Naive thymus-derived CD4-positive, alpha-beta T cell (primary cell): ENCODE results near the gene TRAP1. TPM values are rescaled to one million over a fixed set of nuclear protein-coding genes. Genes with fewer than 3 reads are reported as not detected.
A peak's percentile ranks its signal among the peaks of the same experiment; 100 is the strongest.

Experiments used
- ATAC-seq: fragments of 150-1000 bp; cut with Tn5 transposase; 2 replicates; pipeline ENCODE4 v1.10.0; 2021; ENCODE audit warnings: mild to moderate bottlenecking, moderate library complexity
- CTCF ChIA-PET: fragments of 350-600 bp; sonication (Branson Sonifier 250); formaldehyde crosslinking; loops from one replicate; lab custom pipeline; 2021; ENCODE audit warnings: antibody characterized with exemption; lab: Charles Lee
- POLR2A ChIA-PET: fragments of 350-600 bp; sonication (Branson Sonifier 250); formaldehyde crosslinking; loops from one replicate; lab custom pipeline; 2021; ENCODE audit warnings: antibody characterized with exemption, inconsistent platforms; lab: Charles Lee
- DNase-seq, 9 donors: peaks; one replicate each; pipeline versions ENCODE4 v3.0.0 to v3.0.0-alpha.2; 2020 to 2022; ENCODE audit warnings: mixed read lengths in 1 of 9
- H3K27ac ChIP-seq: one replicate; pipeline ENCODE4 v1.7.0; 2013; ENCODE audit warnings: mild to moderate bottlenecking, low read depth, low read length, moderate library complexity
- H3K27me3 ChIP-seq, 2 donors: one replicate each; pipeline ENCODE4 v1.7.0; 2013; ENCODE audit warnings: low read length in 2 of 2, mild to moderate bottlenecking in 2 of 2, moderate library complexity in 2 of 2; ENCODE audit not compliant: control insufficient read depth in 2 of 2, insufficient read depth in 2 of 2
- H3K36me3 ChIP-seq, 3 experiments: 1 replicate in 2 of 3; 2 replicates in 1 of 3; pipeline ENCODE4 v1.7.0; 2013; ENCODE audit warnings: low read length in 3 of 3, mild to moderate bottlenecking in 3 of 3, moderate library complexity in 1 of 3; ENCODE audit not compliant: insufficient read depth in 3 of 3, control insufficient read depth in 2 of 3
- H3K4me1 ChIP-seq, 2 donors: one replicate each; pipeline ENCODE4 v1.7.0; 2013; ENCODE audit warnings: low read length in 2 of 2, mild to moderate bottlenecking in 2 of 2, moderate library complexity in 1 of 2; ENCODE audit not compliant: control insufficient read depth in 2 of 2, insufficient read depth in 2 of 2
- H3K4me3 ChIP-seq: 2 replicates; pipeline ENCODE4 v1.7.0; 2013; ENCODE audit warnings: mild to moderate bottlenecking, low read length
- H3K9me3 ChIP-seq, 3 experiments: 1 replicate in 2 of 3; 2 replicates in 1 of 3; pipeline ENCODE4 v1.7.0; 2013; ENCODE audit warnings: low read length in 3 of 3; ENCODE audit not compliant: control insufficient read depth in 2 of 3
- H3K27ac Mint-ChIP-seq, 9 donors: one replicate each; pipeline ENCODE4 v1.8.0; 2020 to 2022; ENCODE audit warnings: mixed read lengths in 9 of 9, mild to moderate bottlenecking in 8 of 9, moderate library complexity in 5 of 9, inconsistent platforms in 2 of 9
- H3K27me3 Mint-ChIP-seq, 5 donors: one replicate each; pipeline ENCODE4 v1.8.0; 2021 to 2022; ENCODE audit warnings: mixed read lengths in 5 of 5, mild to moderate bottlenecking in 1 of 5
- H3K36me3 Mint-ChIP-seq, 5 donors: one replicate each; pipeline ENCODE4 v1.8.0; 2020 to 2022; ENCODE audit warnings: mixed read lengths in 5 of 5, mild to moderate bottlenecking in 3 of 5, inconsistent platforms in 1 of 5
- H3K4me1 Mint-ChIP-seq, 7 donors: one replicate each; pipeline ENCODE4 v1.8.0; 2020 to 2022; ENCODE audit warnings: mixed read lengths in 7 of 7, mild to moderate bottlenecking in 3 of 7, inconsistent platforms in 1 of 7
- H3K4me3 Mint-ChIP-seq, 10 donors: one replicate each; pipeline ENCODE4 v1.8.0; 2020 to 2022; ENCODE audit warnings: mild to moderate bottlenecking in 10 of 10, mixed read lengths in 10 of 10, moderate library complexity in 6 of 10, inconsistent platforms in 2 of 10
- H3K9me3 Mint-ChIP-seq, 11 donors: one replicate each; pipeline ENCODE4 v1.8.0; 2020 to 2022; ENCODE audit warnings: mixed read lengths in 11 of 11, mild to moderate bottlenecking in 4 of 11, inconsistent platforms in 1 of 11, moderate library complexity in 1 of 11
- intact Hi-C, 2 donors: fragments of 100-400 bp; cut with micrococcal nuclease; formaldehyde crosslinking; loops; one replicate each; pipeline ENCODE4 v1.15.1; 2023
- polyA plus RNA-seq, 2 donors: library from polyadenylated mRNA; unstranded; fragments of 300-500 nt; fragmentation: Illumina TruSeq; gene quantifications; one replicate each; pipeline ENCODE4 v1.2.3, GENCODE V29; 2021
- total RNA-seq, 6 experiments: library from RNA in 5 of 6; stranded (reverse) in 5 of 6; gene quantifications; 1 replicate in 5 of 6; 2 replicates in 1 of 6; pipeline ENCODE4 v1.2.3 and lab custom pipeline; 2021 to 2026

TRAP1 gene
- total and polyA plus RNA-seq, 7 experiments from 2014 or later = 59.6 to 138 (median 123) TPM

DNA sequence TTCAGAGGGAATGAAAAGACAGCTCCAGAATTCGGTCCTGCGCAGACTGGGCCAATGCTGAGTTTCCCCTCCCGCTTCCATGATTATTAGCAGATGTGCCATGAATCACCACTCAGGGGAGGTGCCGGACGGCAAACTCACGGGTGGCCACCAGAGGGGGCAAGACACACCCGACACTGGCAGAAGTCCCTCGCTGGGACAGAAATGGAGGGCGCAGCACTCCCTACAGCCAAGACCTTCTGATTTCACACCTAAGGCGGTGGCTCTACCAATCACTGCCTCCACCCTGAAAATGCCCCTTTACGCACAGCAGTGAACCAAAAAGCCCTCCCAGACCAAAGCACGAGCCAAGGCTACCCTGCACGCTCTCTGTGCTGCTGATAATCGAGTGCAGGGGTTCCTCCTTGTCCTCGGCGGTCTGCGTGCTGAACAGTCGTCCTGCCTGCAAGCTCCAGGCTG lies 26.8 kb downstream of the TRAP1 start:
- ChIA-PET POLR2A (interaction anchor here (0.7 to 1.6 kb wide), 2 partner anchors 141 to 188 kb away, joined by 3 to 4 read pairs; no protein-coding TSS in a partner anchor), CTCF (interaction anchor here (1.0 to 1.3 kb wide), 4 partner anchors 23 to 189 kb away, joined by 3 read pairs; no protein-coding TSS in a partner anchor)
- no peaks in the 10 kb centered on the region for H3K9me3 ChIP-seq
- no peaks in the 10 kb centered on the region for H3K9me3 Mint-ChIP-seq
- H3K4me1 Mint-ChIP-seq = peaks cover 7 to 10% (median 9%) of the 10 kb centered on the region in 7 donors
- peaks cover 3 to 7% of the 10 kb centered on the region in 2 donors for H3K4me1 ChIP-seq
- peak overlapping the region in 5 of 9 donors; percentile 6 to 61 (median 53) for H3K27ac Mint-ChIP-seq
- H3K36me3 Mint-ChIP-seq = peaks cover 0 to 27% (median 6%) of the 10 kb centered on the region in 5 donors
- no peak overlapping the region for H3K4me3 ChIP-seq
- peak overlapping the region in 5 of 10 donors; percentile 17 to 71 (median 42) for H3K4me3 Mint-ChIP-seq
- peaks cover 0 to 34% (median 0%) of the 10 kb centered on the region in 3 experiments for H3K36me3 ChIP-seq
- H3K27me3 ChIP-seq = no peaks in the 10 kb centered on the region
- H3K27ac ChIP-seq = no peak overlapping the region
- DNase-seq (peak; percentile 65 to 81 (median 75)), ATAC-seq (peak; percentile 100)
- intact Hi-C loops = loop anchor here (1.0 to 5.0 kb wide), 7 partner anchors 27 to 564 kb away; partner anchors contain the start of genes TRAP1 (in 2 of the 2) and CREBBP (in 1 of the 2)
- H3K27me3 Mint-ChIP-seq = no peaks in the 10 kb centered on the region

DNA sequence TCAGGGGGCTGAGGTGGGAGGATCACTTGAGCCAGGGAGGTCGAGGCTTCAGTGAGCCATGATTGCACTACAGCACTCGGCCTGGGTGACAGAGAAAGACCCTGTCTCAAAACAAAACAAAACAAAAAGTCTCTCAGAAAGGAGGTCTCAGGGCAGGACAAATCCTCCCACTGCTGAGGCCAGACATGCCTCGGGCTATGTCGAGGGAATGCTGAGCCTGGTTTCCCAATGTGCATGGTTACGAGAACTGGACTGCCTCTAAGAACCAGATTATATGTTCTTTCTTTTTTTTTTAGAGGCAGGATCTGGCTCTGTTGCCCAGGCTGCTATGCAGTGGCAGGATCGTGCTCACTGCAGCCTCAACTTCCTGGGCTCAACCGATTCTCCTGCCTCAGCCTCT lies 27.6 kb downstream of the TRAP1 start:
- intact Hi-C loops = loop anchor here (1.0 to 5.0 kb wide), 7 partner anchors 28 to 565 kb away; partner anchors contain the start of genes TRAP1 (in 2 of the 2) and CREBBP (in 1 of the 2)
- DNase-seq (no peak), ATAC-seq (no peak)
- ChIA-PET POLR2A (interaction anchor here (1.6 kb wide), 1 partner anchor 189 kb away, joined by 4 read pairs; no protein-coding TSS in a partner anchor), CTCF (interaction anchor here (0.6 to 1.2 kb wide), 2 partner anchors 117 to 846 kb away, joined by 3 to 4 read pairs; no protein-coding TSS in a partner anchor)
- no peak overlapping the region for H3K4me3 ChIP-seq
- no peaks in the 10 kb centered on the region for H3K27me3 ChIP-seq
- Mint-ChIP-seq H3K4me3 (no peak overlapping the region), H3K36me3 (peaks cover 0 to 26% (median 8%) of the 10 kb centered on the region in 5 donors), H3K9me3 (no peaks in the 10 kb centered on the region), H3K4me1 (peaks cover 7 to 8% (median 8%) of the 10 kb centered on the region in 7 donors), H3K27ac (peak overlapping the region in 1 of 9 donors; percentile 53), H3K27me3 (no peaks in the 10 kb centered on the region)
- H3K27ac ChIP-seq = no peak overlapping the region
- peaks cover 0 to 36% (median 0%) of the 10 kb centered on the region in 3 experiments for H3K36me3 ChIP-seq
- H3K9me3 ChIP-seq = no peaks in the 10 kb centered on the region
- peaks cover 3 to 7% of the 10 kb centered on the region in 2 donors for H3K4me1 ChIP-seq

DNA sequence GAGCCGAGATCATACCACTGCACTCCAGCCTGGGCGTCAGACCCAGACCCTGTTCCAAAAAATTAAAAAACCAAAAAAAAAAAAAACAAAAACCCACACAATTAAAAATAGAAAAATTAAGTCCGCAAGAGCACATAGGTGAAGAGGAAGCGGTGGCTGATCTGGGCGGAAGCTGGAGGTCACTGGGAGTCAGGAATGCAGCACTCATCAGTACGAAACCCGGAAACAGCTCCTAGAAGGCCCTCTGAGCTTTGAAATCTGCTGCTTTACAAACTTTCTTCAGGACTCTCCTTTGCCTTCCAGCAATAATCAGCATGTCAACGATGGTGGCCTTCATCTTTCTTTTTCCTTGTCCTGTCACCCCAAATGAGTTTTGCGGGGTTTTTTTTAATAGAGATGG lies 29.5 kb downstream of the TRAP1 start:
- peaks cover 0 to 40% (median 0%) of the 10 kb centered on the region in 3 experiments for H3K36me3 ChIP-seq
- no peak overlapping the region for H3K27ac ChIP-seq
- intact Hi-C loops = no loop called here
- ATAC-seq = no peak
- H3K4me1 Mint-ChIP-seq = peaks cover 7 to 8% (median 8%) of the 10 kb centered on the region in 7 donors
- no peak overlapping the region for H3K27ac Mint-ChIP-seq
- no peaks in the 10 kb centered on the region for H3K27me3 ChIP-seq
- no peaks in the 10 kb centered on the region for H3K9me3 Mint-ChIP-seq
- peaks cover 0 to 33% (median 12%) of the 10 kb centered on the region in 5 donors for H3K36me3 Mint-ChIP-seq
- no peaks in the 10 kb centered on the region for H3K9me3 ChIP-seq
- H3K4me3 Mint-ChIP-seq = no peak overlapping the region
- H3K4me3 ChIP-seq = no peak overlapping the region
- POLR2A ChIA-PET = interaction anchor here (1.1 kb wide), 1 partner anchor 30 kb away, joined by 3 read pairs; the partner anchor contains the start of gene TRAP1
- no peak for DNase-seq
- CTCF ChIA-PET = no interaction called here
- no peaks in the 10 kb centered on the region for H3K27me3 Mint-ChIP-seq
- H3K4me1 ChIP-seq = peaks cover 3 to 7% of the 10 kb centered on the region in 2 donors

- intact Hi-C loops = no loop called here
- Mint-ChIP-seq H3K4me3 (no peak overlapping the region), H3K27me3 (no peaks in the 10 kb centered on the region), H3K4me1 (peaks cover 7 to 8% (median 8%) of the 10 kb centered on the region in 7 donors), H3K36me3 (peaks cover 0 to 38% (median 12%) of the 10 kb centered on the region in 5 donors), H3K27ac (peak overlapping the region in 1 of 9 donors; percentile 12), H3K9me3 (no peaks in the 10 kb centered on the region)
- ATAC-seq = no peak
- POLR2A ChIA-PET = no interaction called here
- Histone ChIP-seq H3K27me3 (no peaks in the 10 kb centered on the region), H3K36me3 (peaks cover 0 to 47% (median 0%) of the 10 kb centered on the region in 3 experiments), H3K27ac (no peak overlapping the region), H3K9me3 (no peaks in the 10 kb centered on the region), H3K4me1 (peaks cover 3 to 7% of the 10 kb centered on the region in 2 donors), H3K4me3 (no peak overlapping the region)
- DNase-seq = no peak
- CTCF ChIA-PET = no interaction called here
Observed at GRCh38 chr16:3687021-3687420, 30.3 kb downstream of the TRAP1 start.

DNA sequence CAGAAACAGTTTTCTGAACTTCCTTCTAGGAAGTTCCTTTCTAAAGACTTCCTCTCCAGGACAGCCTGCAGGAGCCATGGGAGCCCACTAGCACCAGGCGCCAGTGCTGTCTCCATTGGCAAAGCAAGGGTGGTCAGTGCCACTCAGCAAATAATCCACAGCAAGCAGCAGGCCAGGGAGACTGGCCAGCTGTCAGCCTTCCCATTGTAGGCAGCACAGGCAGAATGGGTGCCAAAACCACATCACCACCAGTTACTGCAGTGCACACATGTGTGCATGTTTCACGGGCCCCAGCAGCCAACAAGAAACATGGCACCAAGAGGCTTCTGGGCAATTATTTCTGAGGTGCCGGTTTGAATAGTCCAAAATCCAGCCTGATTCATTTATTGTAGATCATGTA lies 36.1 kb downstream of the TRAP1 start:
- H3K9me3 ChIP-seq = no peaks in the 10 kb centered on the region
- no peaks in the 10 kb centered on the region for H3K27me3 ChIP-seq
- ChIA-PET CTCF (no interaction called here), POLR2A (no interaction called here)
- DNase-seq = no peak
- Mint-ChIP-seq H3K9me3 (peaks cover 0 to 1% (median 0%) of the 10 kb centered on the region in 11 donors), H3K4me1 (peaks cover 0 to 2% (median 0%) of the 10 kb centered on the region in 7 donors), H3K27me3 (no peaks in the 10 kb centered on the region), H3K27ac (no peak overlapping the region), H3K4me3 (no peak overlapping the region), H3K36me3 (peaks cover 9 to 50% (median 14%) of the 10 kb centered on the region in 5 donors)
- ATAC-seq = no peak
- H3K27ac ChIP-seq = no peak overlapping the region
- H3K4me1 ChIP-seq = no peaks in the 10 kb centered on the region
- intact Hi-C loops = no loop called here
- H3K4me3 ChIP-seq = no peak overlapping the region
- peaks cover 0 to 78% (median 6%) of the 10 kb centered on the region in 3 experiments for H3K36me3 ChIP-seq

GRCh38 chr16:3677994-3678393 lies 39.3 kb downstream of the TRAP1 start:
- Mint-ChIP-seq H3K27me3 (no peaks in the 10 kb centered on the region), H3K4me1 (peaks cover 0 to 2% (median 0%) of the 10 kb centered on the region in 7 donors), H3K4me3 (no peak overlapping the region), H3K27ac (no peak overlapping the region), H3K36me3 (peaks cover 8 to 48% (median 12%) of the 10 kb centered on the region in 5 donors), H3K9me3 (peaks cover 0 to 1% (median 0%) of the 10 kb centered on the region in 11 donors)
- Histone ChIP-seq H3K9me3 (no peaks in the 10 kb centered on the region), H3K4me1 (no peaks in the 10 kb centered on the region), H3K27ac (no peak overlapping the region), H3K27me3 (no peaks in the 10 kb centered on the region), H3K36me3 (peaks cover 0 to 92% (median 11%) of the 10 kb centered on the region in 3 experiments), H3K4me3 (no peak overlapping the region)
- DNase-seq (no peak), ATAC-seq (no peak)
- POLR2A ChIA-PET = interaction anchor here (1.6 kb wide), 1 partner anchor 99 kb away, joined by 5 read pairs; no protein-coding TSS in a partner anchor
- CTCF ChIA-PET = interaction anchor here (0.5 kb wide), 1 partner anchor 150 kb away, joined by 3 read pairs; no protein-coding TSS in a partner anchor
- intact Hi-C loops = no loop called here
